ENCODE measurements around the gene TIMM23B. TPM values are rescaled to one million over a fixed set of nuclear protein-coding genes. Genes with fewer than 3 reads are reported as not detected.
"Not testable (repeated sequence)": the region's sequence is repeated elsewhere in the genome, so short reads cannot be mapped to it uniquely, and the experiment has no call there.

TIMM23B gene
- total RNA-seq, result 23.0 TPM

GRCh38 chr10:49941447-49942338 is at the start of gene TIMM23B, which contains the start of gene PARG:
TSS of gene TIMM23B (plus strand) at chr10:49942053. CDS start at chr10:49942195, 142 bp downstream.
TSS of gene PARG (minus strand) at chr10:49942027. CDS start at chr10:49941725, 302 bp downstream.
- Histone ChIP-seq H3K4me3 (ENCODE audit: low read length) (peak within 1 kb of the TSS; percentile 69), H3K4me1 (ENCODE audit: insufficient read depth, low read length) (peaks cover 20% of the 10 kb centered on the region)
- H3K9me3 ChIP-seq (ENCODE audit: low read depth, low read length); H3K27me3 ChIP-seq (ENCODE audit: insufficient read depth, low read length): not testable (repeated sequence)

- not testable (repeated sequence) for H3K9me3 ChIP-seq (ENCODE audit: low read depth, low read length); H3K4me1 ChIP-seq (ENCODE audit: insufficient read depth, low read length); H3K4me3 ChIP-seq (ENCODE audit: low read length); H3K27me3 ChIP-seq (ENCODE audit: insufficient read depth, low read length)
Observed at GRCh38 chr10:49899999-49900398, 41.9 kb upstream of the TIMM23B start.

- not testable (repeated sequence) for H3K27me3 ChIP-seq (ENCODE audit: insufficient read depth, low read length); H3K9me3 ChIP-seq (ENCODE audit: low read depth, low read length); H3K4me1 ChIP-seq (ENCODE audit: insufficient read depth, low read length); H3K4me3 ChIP-seq (ENCODE audit: low read length)
Observed at GRCh38 chr10:49900406-49900805, 41.4 kb upstream of the TIMM23B start.

GRCh38 chr10:49903829-49904228 is 38.0 kb upstream of the TIMM23B start:
- H3K9me3 ChIP-seq (ENCODE audit: low read depth, low read length); H3K4me3 ChIP-seq (ENCODE audit: low read length); H3K27me3 ChIP-seq (ENCODE audit: insufficient read depth, low read length); H3K4me1 ChIP-seq (ENCODE audit: insufficient read depth, low read length): not testable (repeated sequence)

- H3K4me1 ChIP-seq (ENCODE audit: insufficient read depth, low read length); H3K4me3 ChIP-seq (ENCODE audit: low read length); H3K9me3 ChIP-seq (ENCODE audit: low read depth, low read length); H3K27me3 ChIP-seq (ENCODE audit: insufficient read depth, low read length): not testable (repeated sequence)
Observed at GRCh38 chr10:49908290-49909080, 33.4 kb upstream of the TIMM23B start.

GRCh38 chr10:49910295-49910694 is 31.6 kb upstream of the TIMM23B start:
- not testable (repeated sequence) for H3K4me3 ChIP-seq (ENCODE audit: low read length); H3K9me3 ChIP-seq (ENCODE audit: low read depth, low read length); H3K27me3 ChIP-seq (ENCODE audit: insufficient read depth, low read length); H3K4me1 ChIP-seq (ENCODE audit: insufficient read depth, low read length)

GRCh38 chr10:49916451-49916850 is 25.4 kb upstream of the TIMM23B start:
- H3K9me3 ChIP-seq (ENCODE audit: low read depth, low read length); H3K4me3 ChIP-seq (ENCODE audit: low read length); H3K27me3 ChIP-seq (ENCODE audit: insufficient read depth, low read length); H3K4me1 ChIP-seq (ENCODE audit: insufficient read depth, low read length): not testable (repeated sequence)

- H3K27me3 ChIP-seq (ENCODE audit: insufficient read depth, low read length); H3K9me3 ChIP-seq (ENCODE audit: low read depth, low read length); H3K4me1 ChIP-seq (ENCODE audit: insufficient read depth, low read length); H3K4me3 ChIP-seq (ENCODE audit: low read length): not testable (repeated sequence)
Observed at GRCh38 chr10:49917927-49918326, 23.9 kb upstream of the TIMM23B start.

GRCh38 chr10:49922041-49922440 is 19.8 kb upstream of the TIMM23B start:
- not testable (repeated sequence) for H3K4me1 ChIP-seq (ENCODE audit: insufficient read depth, low read length); H3K4me3 ChIP-seq (ENCODE audit: low read length); H3K9me3 ChIP-seq (ENCODE audit: low read depth, low read length); H3K27me3 ChIP-seq (ENCODE audit: insufficient read depth, low read length)

- H3K4me3 ChIP-seq (ENCODE audit: low read length); H3K27me3 ChIP-seq (ENCODE audit: insufficient read depth, low read length); H3K4me1 ChIP-seq (ENCODE audit: insufficient read depth, low read length); H3K9me3 ChIP-seq (ENCODE audit: low read depth, low read length): not testable (repeated sequence)
Observed at GRCh38 chr10:49923572-49923971, 18.3 kb upstream of the TIMM23B start.

- not testable (repeated sequence) for H3K4me1 ChIP-seq (ENCODE audit: insufficient read depth, low read length); H3K9me3 ChIP-seq (ENCODE audit: low read depth, low read length); H3K27me3 ChIP-seq (ENCODE audit: insufficient read depth, low read length); H3K4me3 ChIP-seq (ENCODE audit: low read length)
Observed at GRCh38 chr10:49931276-49931675, 10.6 kb upstream of the TIMM23B start.

GRCh38 chr10:49931959-49932728 is 9.7 kb upstream of the TIMM23B start:
- not testable (repeated sequence) for H3K4me3 ChIP-seq (ENCODE audit: low read length); H3K4me1 ChIP-seq (ENCODE audit: insufficient read depth, low read length); H3K9me3 ChIP-seq (ENCODE audit: low read depth, low read length); H3K27me3 ChIP-seq (ENCODE audit: insufficient read depth, low read length)

GRCh38 chr10:49942339-49942705 is 469 bp downstream of the TIMM23B start:
- Histone ChIP-seq H3K4me1 (ENCODE audit: insufficient read depth, low read length) (peaks cover 20% of the 10 kb centered on the region), H3K4me3 (ENCODE audit: low read length) (peak overlapping the region; percentile 69)
- not testable (repeated sequence) for H3K27me3 ChIP-seq (ENCODE audit: insufficient read depth, low read length); H3K9me3 ChIP-seq (ENCODE audit: low read depth, low read length)

GRCh38 chr10:49943607-49944006 is 1.8 kb downstream of the TIMM23B start:
- peaks cover 20% of the 10 kb centered on the region for H3K4me1 ChIP-seq (ENCODE audit: insufficient read depth, low read length)
- not testable (repeated sequence) for H3K27me3 ChIP-seq (ENCODE audit: insufficient read depth, low read length); H3K9me3 ChIP-seq (ENCODE audit: low read depth, low read length); H3K4me3 ChIP-seq (ENCODE audit: low read length)

- not testable (repeated sequence) for H3K27me3 ChIP-seq (ENCODE audit: insufficient read depth, low read length); H3K4me3 ChIP-seq (ENCODE audit: low read length); H3K4me1 ChIP-seq (ENCODE audit: insufficient read depth, low read length); H3K9me3 ChIP-seq (ENCODE audit: low read depth, low read length)
Observed at GRCh38 chr10:49948142-49948541, 6.3 kb downstream of the TIMM23B start.
